ENCODE data around the gene NOXA1. TPM values are rescaled to one million over a fixed set of nuclear protein-coding genes. Genes with fewer than 3 reads are reported as not detected.
A peak's percentile ranks its signal among the peaks of the same experiment; 100 is the strongest.
"Not testable (repeated sequence)": the region's sequence is repeated elsewhere in the genome, so short reads cannot be mapped to it uniquely, and the experiment has no call there.

Gene NOXA1
- total and polyA plus RNA-seq, 7 experiments from 2014 or later, result 0.73 to 11.1 (median 5.1) TPM

GRCh38 chr9:137406876-137407589 lies 16.2 kb upstream of the NOXA1 start:
- peak; percentile 88 for ATAC-seq
- no peak overlapping the region for H3K4me3 ChIP-seq (ENCODE audit: low read length)
- Mint-ChIP-seq H3K4me1 (peaks cover 0 to 12% (median 6%) of the 10 kb centered on the region in 7 donors), H3K9me3 (no peaks in the 10 kb centered on the region), H3K27ac (no peak overlapping the region), H3K27me3 (peaks cover 0 to 4% (median 0%) of the 10 kb centered on the region in 5 donors), H3K36me3 (peaks cover 0 to 11% (median 7%) of the 10 kb centered on the region in 5 donors), H3K4me3 (peak overlapping the region in 1 of 10 donors; percentile 61)
- intact Hi-C loops (cut with micrococcal nuclease), result loop anchor here (1.0 to 2.0 kb wide), 4 partner anchors 104 to 112 kb away; partner anchors contain the start of gene NRARP (in 2 of the 2)
- no peaks in the 10 kb centered on the region for H3K9me3 ChIP-seq (ENCODE audit: control insufficient read depth in 2 of 3, low read length in 3 of 3)
- no peaks in the 10 kb centered on the region for H3K36me3 ChIP-seq (ENCODE audit: control insufficient read depth in 2 of 3, insufficient read depth in 3 of 3, low read length in 3 of 3)
- DNase-seq, result peak; percentile 34 to 76 (median 48)
- ChIA-PET CTCF (no interaction called here), POLR2A (no interaction called here)
- H3K27me3 ChIP-seq (ENCODE audit: control insufficient read depth in 2 of 2, insufficient read depth in 2 of 2, low read length in 2 of 2), result no peaks in the 10 kb centered on the region
- no peak overlapping the region for H3K27ac ChIP-seq (ENCODE audit: low read depth, low read length)
- H3K4me1 ChIP-seq (ENCODE audit: control insufficient read depth in 2 of 2, insufficient read depth in 2 of 2, low read length in 2 of 2), result peaks cover 3% of the 10 kb centered on the region in 2 donors

GRCh38 chr9:137407590-137408300 lies 15.4 kb upstream of the NOXA1 start:
- H3K9me3 ChIP-seq (ENCODE audit: control insufficient read depth in 2 of 3, low read length in 3 of 3), result no peaks in the 10 kb centered on the region
- Mint-ChIP-seq H3K27me3 (peaks cover 0 to 4% (median 0%) of the 10 kb centered on the region in 5 donors), H3K4me1 (peaks cover 0 to 10% (median 6%) of the 10 kb centered on the region in 7 donors), H3K4me3 (peak overlapping the region in 1 of 10 donors; percentile 61), H3K9me3 (no peaks in the 10 kb centered on the region), H3K36me3 (peaks cover 0 to 4% (median under 1%) of the 10 kb centered on the region in 5 donors), H3K27ac (no peak overlapping the region)
- ATAC-seq (no peak), DNase-seq (no peak)
- no peaks in the 10 kb centered on the region for H3K36me3 ChIP-seq (ENCODE audit: control insufficient read depth in 2 of 3, insufficient read depth in 3 of 3, low read length in 3 of 3)
- H3K4me3 ChIP-seq (ENCODE audit: low read length), result no peak overlapping the region
- POLR2A ChIA-PET, result no interaction called here
- CTCF ChIA-PET, result interaction anchor here (0.6 to 0.8 kb wide), 2 partner anchors 20 to 98 kb away, joined by 3 read pairs; no protein-coding TSS in a partner anchor
- intact Hi-C loops (cut with micrococcal nuclease), result loop anchor here (1.0 to 2.0 kb wide), 4 partner anchors 105 to 113 kb away; partner anchors contain the start of gene NRARP (in 2 of the 2)
- H3K27ac ChIP-seq (ENCODE audit: low read depth, low read length), result no peak overlapping the region
- H3K4me1 ChIP-seq (ENCODE audit: control insufficient read depth in 2 of 2, insufficient read depth in 2 of 2, low read length in 2 of 2), result peaks cover 3% of the 10 kb centered on the region in 2 donors
- no peaks in the 10 kb centered on the region for H3K27me3 ChIP-seq (ENCODE audit: control insufficient read depth in 2 of 2, insufficient read depth in 2 of 2, low read length in 2 of 2)

GRCh38 chr9:137408651-137409405 lies 14.4 kb upstream of the NOXA1 start:
- no peaks in the 10 kb centered on the region for H3K9me3 Mint-ChIP-seq
- intact Hi-C loops (cut with micrococcal nuclease), result no loop called here
- no peak overlapping the region for H3K27ac Mint-ChIP-seq
- H3K27me3 Mint-ChIP-seq, result peaks cover 0 to 4% (median 0%) of the 10 kb centered on the region in 5 donors
- no peaks in the 10 kb centered on the region for H3K36me3 ChIP-seq (ENCODE audit: control insufficient read depth in 2 of 3, insufficient read depth in 3 of 3, low read length in 3 of 3)
- ChIA-PET POLR2A (no interaction called here), CTCF (interaction anchor here (0.6 to 0.8 kb wide), 2 partner anchors 21 to 99 kb away, joined by 3 read pairs; no protein-coding TSS in a partner anchor)
- H3K4me3 ChIP-seq (ENCODE audit: low read length), result no peak overlapping the region
- DNase-seq (no peak), ATAC-seq (no peak)
- no peaks in the 10 kb centered on the region for H3K9me3 ChIP-seq (ENCODE audit: control insufficient read depth in 2 of 3, low read length in 3 of 3)
- H3K27ac ChIP-seq (ENCODE audit: low read depth, low read length), result no peak overlapping the region
- no peaks in the 10 kb centered on the region for H3K27me3 ChIP-seq (ENCODE audit: control insufficient read depth in 2 of 2, insufficient read depth in 2 of 2, low read length in 2 of 2)
- H3K4me1 Mint-ChIP-seq, result peaks cover 0 to 10% (median 8%) of the 10 kb centered on the region in 7 donors
- peak overlapping the region in 2 of 10 donors; percentile 28 to 74 for H3K4me3 Mint-ChIP-seq
- peaks cover 0 to 4% (median 0%) of the 10 kb centered on the region in 5 donors for H3K36me3 Mint-ChIP-seq
- H3K4me1 ChIP-seq (ENCODE audit: control insufficient read depth in 2 of 2, insufficient read depth in 2 of 2, low read length in 2 of 2), result peaks cover 3% of the 10 kb centered on the region in 2 donors

GRCh38 chr9:137409515-137409914 lies 13.7 kb upstream of the NOXA1 start:
- H3K27ac Mint-ChIP-seq, result no peak overlapping the region

GRCh38 chr9:137410236-137410890 lies 12.8 kb upstream of the NOXA1 start:
- ATAC-seq; H3K27ac Mint-ChIP-seq; intact Hi-C loops (cut with micrococcal nuclease); H3K27me3 Mint-ChIP-seq; DNase-seq; H3K9me3 Mint-ChIP-seq; H3K27ac ChIP-seq (ENCODE audit: low read depth, low read length); H3K27me3 ChIP-seq (ENCODE audit: control insufficient read depth in 2 of 2, insufficient read depth in 2 of 2, low read length in 2 of 2); POLR2A ChIA-PET; H3K36me3 ChIP-seq (ENCODE audit: control insufficient read depth in 2 of 3, insufficient read depth in 3 of 3, low read length in 3 of 3); H3K9me3 ChIP-seq (ENCODE audit: control insufficient read depth in 2 of 3, low read length in 3 of 3); H3K4me1 ChIP-seq (ENCODE audit: control insufficient read depth in 2 of 2, insufficient read depth in 2 of 2, low read length in 2 of 2); H3K4me3 ChIP-seq (ENCODE audit: low read length); H3K36me3 Mint-ChIP-seq: not testable (repeated sequence)
- CTCF ChIA-PET, result interaction anchor here (1.1 kb wide), 1 partner anchor 108 kb away, joined by 4 read pairs; the partner anchor contains the start of gene NRARP
- H3K4me3 Mint-ChIP-seq, result peak overlapping the region in 2 of 10 donors; percentile 14 to 56
- peaks cover 3 to 17% (median 8%) of the 10 kb centered on the region in 7 donors for H3K4me1 Mint-ChIP-seq

More at GRCh38 chr9:137409515-137409914, 13.7 kb upstream of the NOXA1 start:
- intact Hi-C loops (cut with micrococcal nuclease), result no loop called here
- no peak for DNase-seq
- ATAC-seq, result no peak
- Histone ChIP-seq H3K4me1 (ENCODE audit: control insufficient read depth in 2 of 2, insufficient read depth in 2 of 2, low read length in 2 of 2) (peaks cover 3% of the 10 kb centered on the region in 2 donors), H3K36me3 (ENCODE audit: control insufficient read depth in 2 of 3, insufficient read depth in 3 of 3, low read length in 3 of 3) (no peaks in the 10 kb centered on the region), H3K27me3 (ENCODE audit: control insufficient read depth in 2 of 2, insufficient read depth in 2 of 2, low read length in 2 of 2) (no peaks in the 10 kb centered on the region), H3K4me3 (ENCODE audit: low read length) (no peak overlapping the region), H3K27ac (ENCODE audit: low read depth, low read length) (no peak overlapping the region), H3K9me3 (ENCODE audit: control insufficient read depth in 2 of 3, low read length in 3 of 3) (no peaks in the 10 kb centered on the region)
- Mint-ChIP-seq H3K4me1 (peaks cover 3 to 14% (median 8%) of the 10 kb centered on the region in 7 donors), H3K36me3 (peaks cover 0 to 5% (median 0%) of the 10 kb centered on the region in 5 donors), H3K27me3 (peaks cover 0 to 4% (median 0%) of the 10 kb centered on the region in 5 donors), H3K9me3 (no peaks in the 10 kb centered on the region), H3K4me3 (peak overlapping the region in 2 of 10 donors; percentile 28 to 74)
- CTCF ChIA-PET, result interaction anchor here (1.1 kb wide), 1 partner anchor 108 kb away, joined by 4 read pairs; the partner anchor contains the start of gene NRARP
- POLR2A ChIA-PET, result no interaction called here

GRCh38 chr9:137410891-137411249 lies 12.3 kb upstream of the NOXA1 start:
- no peaks in the 10 kb centered on the region for H3K27me3 ChIP-seq (ENCODE audit: control insufficient read depth in 2 of 2, insufficient read depth in 2 of 2, low read length in 2 of 2)
- ChIA-PET POLR2A (no interaction called here), CTCF (no interaction called here)
- Mint-ChIP-seq H3K4me3 (peak overlapping the region in 1 of 10 donors; percentile 56), H3K9me3 (no peaks in the 10 kb centered on the region), H3K27me3 (peaks cover 0 to 3% (median 0%) of the 10 kb centered on the region in 5 donors), H3K27ac (no peak overlapping the region), H3K36me3 (peaks cover 0 to 6% (median 0%) of the 10 kb centered on the region in 5 donors), H3K4me1 (peaks cover 3 to 17% (median 5%) of the 10 kb centered on the region in 7 donors)
- H3K4me3 ChIP-seq (ENCODE audit: low read length), result no peak overlapping the region
- no peak overlapping the region for H3K27ac ChIP-seq (ENCODE audit: low read depth, low read length)
- H3K4me1 ChIP-seq (ENCODE audit: control insufficient read depth in 2 of 2, insufficient read depth in 2 of 2, low read length in 2 of 2), result peaks cover 3% of the 10 kb centered on the region in 2 donors
- ATAC-seq, result no peak
- intact Hi-C loops (cut with micrococcal nuclease), result no loop called here
- H3K36me3 ChIP-seq (ENCODE audit: control insufficient read depth in 2 of 3, insufficient read depth in 3 of 3, low read length in 3 of 3), result no peaks in the 10 kb centered on the region
- H3K9me3 ChIP-seq (ENCODE audit: control insufficient read depth in 2 of 3, low read length in 3 of 3), result no peaks in the 10 kb centered on the region
- no peak for DNase-seq

Measured in naive thymus-derived CD4-positive, alpha-beta T cell (primary cell).